Astrocyte (in vitro differentiated cells and primary cell): ENCODE results near the gene SRPK1. TPM values are rescaled to one million over a fixed set of nuclear protein-coding genes. Genes with fewer than 3 reads are reported as not detected.

Experiments used
- DNase-seq: peaks from one replicate; pipeline ENCODE4 v3.0.0-alpha.2; 2010; ENCODE audit warnings: low read depth
- FAIRE-seq: peaks from 2 replicates; lab custom pipeline; 2011; peaks lifted over from hg19 to GRCh38; lab: Jason Lieb, UNC
- H2AFZ ChIP-seq: 2 replicates; pipeline ENCODE4 v1.6.0; 2012; ENCODE audit warnings: low read depth, low read length, inconsistent platforms
- H3K27ac ChIP-seq: 2 replicates; pipeline ENCODE4 v1.5.1; 2011; ENCODE audit warnings: low read depth, low read length, inconsistent platforms
- H3K27me3 ChIP-seq: 2 replicates; pipeline ENCODE4 v1.6.0; 2011; ENCODE audit warnings: low read length, inconsistent platforms; ENCODE audit not compliant: insufficient read depth
- H3K36me3 ChIP-seq: 2 replicates; pipeline ENCODE4 v1.5.1; 2011; ENCODE audit warnings: low read length, inconsistent platforms; ENCODE audit not compliant: insufficient read depth
- H3K4me1 ChIP-seq: 2 replicates; pipeline ENCODE4 v1.5.1; 2011; ENCODE audit warnings: low read length, inconsistent platforms; ENCODE audit not compliant: insufficient read depth
- H3K4me2 ChIP-seq: 2 replicates; pipeline ENCODE4 v1.6.0; 2012; ENCODE audit warnings: low read length, inconsistent platforms
- H3K4me3 ChIP-seq: 2 replicates; pipeline ENCODE4 v1.5.1; 2011; ENCODE audit warnings: low read depth, mild to moderate bottlenecking, low read length, inconsistent platforms; ENCODE audit not compliant: insufficient read depth
- H3K79me2 ChIP-seq: 2 replicates; pipeline ENCODE4 v1.6.0; 2012; ENCODE audit warnings: mild to moderate bottlenecking, low read length, inconsistent platforms; ENCODE audit not compliant: insufficient read depth
- H3K9ac ChIP-seq: 2 replicates; pipeline ENCODE4 v1.6.0; 2012; ENCODE audit warnings: mild to moderate bottlenecking, low read length, inconsistent platforms
- H3K9me3 ChIP-seq: 2 replicates; pipeline ENCODE4 v1.5.1; 2012; ENCODE audit warnings: low read depth, mild to moderate bottlenecking, low read length, inconsistent platforms; ENCODE audit not compliant: insufficient read depth
- H4K20me1 ChIP-seq: 2 replicates; pipeline ENCODE4 v1.6.0; 2012; ENCODE audit warnings: low read length, inconsistent platforms; ENCODE audit not compliant: insufficient read depth
- H3K27ac Mint-ChIP-seq: one replicate; pipeline ENCODE4 v1.8.0; 2021; ENCODE audit warnings: mild to moderate bottlenecking, mixed read lengths; ENCODE audit not compliant: unreplicated experiment
- H3K27me3 Mint-ChIP-seq: one replicate; pipeline ENCODE4 v1.8.0; 2021; ENCODE audit warnings: low read depth, mixed read lengths; ENCODE audit not compliant: unreplicated experiment
- H3K36me3 Mint-ChIP-seq: one replicate; pipeline ENCODE4 v1.8.0; 2021; ENCODE audit warnings: low read depth, mixed read lengths; ENCODE audit not compliant: unreplicated experiment
- H3K4me1 Mint-ChIP-seq: one replicate; pipeline ENCODE4 v1.8.0; 2021; ENCODE audit warnings: low read depth, mixed read lengths; ENCODE audit not compliant: unreplicated experiment
- H3K4me3 Mint-ChIP-seq: one replicate; pipeline ENCODE4 v1.8.0; 2021; ENCODE audit warnings: mild to moderate bottlenecking, moderate library complexity, mixed read lengths; ENCODE audit not compliant: unreplicated experiment
- H3K9me3 Mint-ChIP-seq: one replicate; pipeline ENCODE4 v1.8.0; 2021; ENCODE audit warnings: mild to moderate bottlenecking, mixed read lengths; ENCODE audit not compliant: unreplicated experiment
- EZH2 ChIP-seq: IDR thresholded peaks from 2 replicates; pipeline ENCODE4 v1.6.1; 2012; ENCODE audit warnings: mild to moderate bottlenecking, low read length, inconsistent platforms; ENCODE audit not compliant: insufficient read depth
- total RNA-seq: library from RNA; stranded (reverse); gene quantifications from 2 replicates; pipeline ENCODE4 v1.2.1, GENCODE V29; 2021
- TF ChIP-seq, protein P1 (sequence below): IDR thresholded peaks from 2 replicates; pipeline ENCODE4 v1.5.1; 2011; ENCODE audit warnings: low read depth, mild to moderate bottlenecking, inconsistent platforms, low read length, moderate library complexity; ENCODE audit not compliant: insufficient read depth

The SRPK1 gene
- total RNA-seq, 1 donor from 2014 or later, result 58.6 TPM

GRCh38 chr6:35879151-35879550 is 41.7 kb downstream of the SRPK1 start:
- H2AFZ ChIP-seq, result no peak overlapping the region
- no peak overlapping the region for H3K27ac Mint-ChIP-seq
- no peaks in the 10 kb centered on the region for H3K27me3 ChIP-seq
- H3K4me3 ChIP-seq, result no peak overlapping the region
- H3K4me1 Mint-ChIP-seq, result no peaks in the 10 kb centered on the region
- no peaks in the 10 kb centered on the region for H3K27me3 Mint-ChIP-seq
- peaks cover 5% of the 10 kb centered on the region for H3K79me2 ChIP-seq
- H3K9me3 ChIP-seq, result peaks cover 2% of the 10 kb centered on the region
- TF ChIP-seq EZH2, result no peak
- TF ChIP-seq, protein P1, sequence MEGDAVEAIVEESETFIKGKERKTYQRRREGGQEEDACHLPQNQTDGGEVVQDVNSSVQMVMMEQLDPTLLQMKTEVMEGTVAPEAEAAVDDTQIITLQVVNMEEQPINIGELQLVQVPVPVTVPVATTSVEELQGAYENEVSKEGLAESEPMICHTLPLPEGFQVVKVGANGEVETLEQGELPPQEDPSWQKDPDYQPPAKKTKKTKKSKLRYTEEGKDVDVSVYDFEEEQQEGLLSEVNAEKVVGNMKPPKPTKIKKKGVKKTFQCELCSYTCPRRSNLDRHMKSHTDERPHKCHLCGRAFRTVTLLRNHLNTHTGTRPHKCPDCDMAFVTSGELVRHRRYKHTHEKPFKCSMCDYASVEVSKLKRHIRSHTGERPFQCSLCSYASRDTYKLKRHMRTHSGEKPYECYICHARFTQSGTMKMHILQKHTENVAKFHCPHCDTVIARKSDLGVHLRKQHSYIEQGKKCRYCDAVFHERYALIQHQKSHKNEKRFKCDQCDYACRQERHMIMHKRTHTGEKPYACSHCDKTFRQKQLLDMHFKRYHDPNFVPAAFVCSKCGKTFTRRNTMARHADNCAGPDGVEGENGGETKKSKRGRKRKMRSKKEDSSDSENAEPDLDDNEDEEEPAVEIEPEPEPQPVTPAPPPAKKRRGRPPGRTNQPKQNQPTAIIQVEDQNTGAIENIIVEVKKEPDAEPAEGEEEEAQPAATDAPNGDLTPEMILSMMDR, result no peak
- H3K27ac ChIP-seq, result no peak overlapping the region
- peaks cover 14% of the 10 kb centered on the region for H3K9me3 Mint-ChIP-seq
- no peaks in the 10 kb centered on the region for H3K4me1 ChIP-seq
- no peak overlapping the region for H3K4me2 ChIP-seq
- FAIRE-seq (no peak), DNase-seq (no peak)
- H3K9ac ChIP-seq, result no peak overlapping the region
- peaks cover 9% of the 10 kb centered on the region for H3K36me3 ChIP-seq
- H3K4me3 Mint-ChIP-seq, result no peak overlapping the region
- peaks cover 30% of the 10 kb centered on the region for H3K36me3 Mint-ChIP-seq
- H4K20me1 ChIP-seq, result peaks cover 15% of the 10 kb centered on the region

- DNase-seq (no peak), FAIRE-seq (no peak)
- Mint-ChIP-seq H3K27ac (no peak overlapping the region), H3K4me1 (no peaks in the 10 kb centered on the region), H3K9me3 (peaks cover 14% of the 10 kb centered on the region), H3K27me3 (no peaks in the 10 kb centered on the region), H3K36me3 (peaks cover 30% of the 10 kb centered on the region), H3K4me3 (no peak overlapping the region)
- Histone ChIP-seq H3K4me2 (no peak overlapping the region), H3K27ac (no peak overlapping the region), H3K79me2 (peaks cover 5% of the 10 kb centered on the region), H3K9ac (no peak overlapping the region), H3K27me3 (no peaks in the 10 kb centered on the region), H3K4me3 (no peak overlapping the region), H3K36me3 (peaks cover 17% of the 10 kb centered on the region), H3K9me3 (peaks cover 2% of the 10 kb centered on the region), H4K20me1 (peaks cover 15% of the 10 kb centered on the region), H2AFZ (no peak overlapping the region), H3K4me1 (no peaks in the 10 kb centered on the region)
- TF ChIP-seq EZH2, result no peak
- TF ChIP-seq, protein P1, result no peak
These were observed 44.0 kb downstream of the SRPK1 start for GRCh38 chr6:35876902-35877301.

GRCh38 chr6:35874730-35875129 is 46.2 kb downstream of the SRPK1 start:
- peaks cover 16% of the 10 kb centered on the region for H3K36me3 Mint-ChIP-seq
- TF ChIP-seq, protein P1, result no peak
- no peak for TF ChIP-seq EZH2
- no peak overlapping the region for H3K27ac Mint-ChIP-seq
- no peak overlapping the region for H2AFZ ChIP-seq
- H3K4me1 ChIP-seq, result no peaks in the 10 kb centered on the region
- no peaks in the 10 kb centered on the region for H3K27me3 Mint-ChIP-seq
- H3K4me3 ChIP-seq, result no peak overlapping the region
- no peak overlapping the region for H3K4me2 ChIP-seq
- DNase-seq (no peak), FAIRE-seq (no peak)
- no peak overlapping the region for H3K4me3 Mint-ChIP-seq
- no peaks in the 10 kb centered on the region for H3K27me3 ChIP-seq
- H3K36me3 ChIP-seq, result peaks cover 26% of the 10 kb centered on the region
- H3K4me1 Mint-ChIP-seq, result no peaks in the 10 kb centered on the region
- H4K20me1 ChIP-seq, result peaks cover 15% of the 10 kb centered on the region
- H3K27ac ChIP-seq, result no peak overlapping the region
- H3K79me2 ChIP-seq, result peaks cover 5% of the 10 kb centered on the region
- H3K9me3 Mint-ChIP-seq, result peaks cover 3% of the 10 kb centered on the region
- no peaks in the 10 kb centered on the region for H3K9me3 ChIP-seq
- no peak overlapping the region for H3K9ac ChIP-seq
